ENCODE data around the gene PTPRJ. TPM values are rescaled to one million over a fixed set of nuclear protein-coding genes. Genes with fewer than 3 reads are reported as not detected.

Gene PTPRJ
- total and polyA plus RNA-seq, 2 donors (not counting 1 experiment from before 2014, with no cell fraction given), result 11.2 to 20.0 TPM

- H3K79me2 ChIP-seq (ENCODE audit: control insufficient read depth, insufficient read depth, low read length), result peaks cover 72% of the 10 kb centered on the region
- H3K36me3 ChIP-seq (replicated peaks in 1 of 2; ENCODE audit: control extremely low read depth in 1 of 2, control insufficient read depth in 1 of 2, extremely low read depth in 1 of 2, insufficient read depth in 2 of 2, low read length in 1 of 2), result peaks cover 0 to 6% of the 10 kb centered on the region in 2 experiments
- H3K4me1 ChIP-seq (ENCODE audit: control insufficient read depth in 2 of 2, insufficient read depth in 2 of 2, low read length in 2 of 2), result peaks cover 55 to 67% of the 10 kb centered on the region in 2 donors
- WGBS (ENCODE audit: insufficient coverage), result 100% methylated on average over 2 of the region's 5 CpGs
- no peaks in the 10 kb centered on the region for H3K27me3 ChIP-seq (replicated peaks in 1 of 4; ENCODE audit: control extremely low read depth in 1 of 4, control insufficient read depth in 3 of 4, insufficient read depth in 4 of 4, low read length in 3 of 4)
- no peak overlapping the region for H3K9ac ChIP-seq (ENCODE audit: low read length)
- H4K20me1 ChIP-seq (ENCODE audit: control insufficient read depth, insufficient read depth, low read length, poor library complexity, severe bottlenecking), result peaks cover 39% of the 10 kb centered on the region
- intact Hi-C loops (cut with micrococcal nuclease), result loop anchor here (2.0 to 5.0 kb wide), 2 partner anchors 15 to 40 kb away; no protein-coding TSS in a partner anchor
- no peaks in the 10 kb centered on the region for H3K9me3 ChIP-seq (ENCODE audit: control extremely low read depth in 1 of 3, control insufficient read depth in 2 of 3, insufficient read depth in 1 of 3, low read length in 2 of 3)
- H3K4me3 ChIP-seq (ENCODE audit: control extremely low read depth in 1 of 5, extremely low read depth in 1 of 5, insufficient read depth in 1 of 5, low read depth in 2 of 5, low read length in 4 of 5), result no peak overlapping the region
- H2AFZ ChIP-seq (ENCODE audit: insufficient read depth, low read depth, low read length, poor library complexity, severe bottlenecking), result no peak overlapping the region
- peaks cover 62% of the 10 kb centered on the region for H3K4me1 Mint-ChIP-seq
- ATAC-seq (ENCODE audit: low read depth), result no peak
- TF ChIP-seq CTCF (IDR thresholded peaks at IDR 0.05) (no peak), EZH2 (IDR thresholded peaks at IDR 0.05; ENCODE audit: borderline replicate concordance, insufficient read depth, low read depth, low read length, poor library complexity, severe bottlenecking) (no peak)
- no peaks in the 10 kb centered on the region for H3K9me3 Mint-ChIP-seq (ENCODE audit: insufficient read depth)
- H3K27ac ChIP-seq (ENCODE audit: low read length in 2 of 2), result no peak overlapping the region
- POLR2A ChIA-PET, result interaction anchor here (0.6 kb wide), 1 partner anchor 88 kb away, joined by 4 read pairs; no protein-coding TSS in a partner anchor
- no peak for DNase-seq
- H3K27me3 Mint-ChIP-seq, result no peaks in the 10 kb centered on the region
- no peak overlapping the region for H3K4me2 ChIP-seq (replicated peaks; ENCODE audit: low read depth, low read length, poor library complexity, severe bottlenecking)
- H3K27ac Mint-ChIP-seq, result no peak overlapping the region
- CTCF ChIA-PET, result interaction anchor here (0.6 to 2.2 kb wide), 3 partner anchors 9 to 10 kb away, joined by 3 to 5 read pairs (median 3); no protein-coding TSS in a partner anchor
- no peak overlapping the region for H3K4me3 Mint-ChIP-seq
Observed at GRCh38 chr11:48041877-48042695, 61.7 kb downstream of the PTPRJ start.
